MM.1S (cell line): Measurements from ENCODE around the gene SORT1.

Experiments used
- CTCF ChIP-seq: fragments of 300-600 bp; sonication (generic); IDR thresholded peaks from 2 replicates; pipeline ENCODE4 v1.5.1; 2016; ENCODE audit warnings: antibody characterized with exemption, low read length, mixed read lengths
- EZH2 ChIP-seq: fragments of 300-600 bp; sonication (generic); optimal IDR thresholded peaks from 2 replicates; pipeline ENCODE3; 2017; ENCODE audit warnings: low read depth, mild to moderate bottlenecking, antibody characterized with exemption, low read length, mixed read lengths

DNA sequence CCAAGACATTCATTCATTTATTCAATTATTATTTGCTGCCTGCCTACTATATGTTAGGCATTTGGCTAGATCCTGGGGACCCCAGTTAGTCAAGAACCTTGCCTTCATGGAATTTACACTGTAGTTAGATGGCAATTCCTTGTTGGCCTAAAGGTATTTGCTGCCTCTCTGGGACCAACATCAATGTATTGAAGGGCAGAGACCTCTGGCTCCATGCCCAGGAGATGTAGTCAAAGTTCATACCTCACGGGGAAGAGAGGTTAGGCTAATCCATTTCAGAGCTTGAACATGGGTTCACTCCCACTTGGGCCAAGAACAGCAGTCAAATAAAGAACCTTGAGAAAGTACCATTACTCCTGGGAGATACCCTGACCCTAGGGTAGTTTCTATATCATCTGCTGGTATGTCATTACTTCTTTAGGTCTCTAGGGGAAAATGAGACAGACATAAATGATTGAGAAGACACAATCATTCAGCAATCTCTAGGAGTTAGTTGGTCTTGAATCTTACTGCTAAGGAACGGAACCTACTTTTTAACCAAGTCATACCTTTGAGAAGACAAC, 32.0 kb downstream of the SORT1 start:
- TF ChIP-seq CTCF (no peak), EZH2 (no peak)
